Endothelial cell of umbilical vein (primary cell): ENCODE data around the gene ITGA1. TPM values are rescaled to one million over a fixed set of nuclear protein-coding genes. Genes with fewer than 3 reads are reported as not detected.

Experiments
- BruUV-seq: library from RNA; stranded (reverse); fragments of 400-500 nt; replicated peaks from 2 replicates; lab custom pipeline; 2021; lab: Mats Ljungman, UMichigan
- CTCF ChIA-PET: fragments of 300-600, 350-600 bp; sonication (Branson Sonifier 250); formaldehyde crosslinking; loops from one replicate; lab custom pipeline; 2021; ENCODE audit warnings: antibody characterized with exemption, inconsistent platforms; lab: Charles Lee
- POLR2A ChIA-PET: fragments of 300-600, 350-600 bp; sonication (Branson Sonifier 250); formaldehyde crosslinking; loops from one replicate; lab custom pipeline; 2021; ENCODE audit warnings: antibody characterized with exemption, inconsistent platforms; lab: Charles Lee
- DNase-seq: peaks from one replicate; pipeline ENCODE4 v3.0.0-alpha.2; 2011; ENCODE audit warnings: low read depth, low spot score
- FAIRE-seq: peaks from 2 replicates; lab custom pipeline; 2011; peaks lifted over from hg19 to GRCh38; lab: Jason Lieb, UNC
- H2AFZ ChIP-seq: 2 replicates; pipeline ENCODE4 v1.6.0; 2012; ENCODE audit warnings: low read depth, low read length, control low read depth, inconsistent platforms
- H3K27ac ChIP-seq: 2 replicates; pipeline ENCODE4 v1.5.1; 2011; ENCODE audit warnings: low read depth, mild to moderate bottlenecking, control low read depth, low read length, moderate library complexity; ENCODE audit not compliant: insufficient read depth
- H3K27me3 ChIP-seq, 2 experiments: 2 replicates each; pipeline versions ENCODE4 v1.6.0 to v1.6.1; 2011; ENCODE audit warnings: low read length in 2 of 2, mixed read lengths in 1 of 2; ENCODE audit not compliant: control insufficient read depth in 2 of 2, insufficient read depth in 2 of 2
- H3K36me3 ChIP-seq, 2 experiments: 2 replicates in 1 of 2; 3 replicates in 1 of 2; pipeline ENCODE4 v1.5.1; 2011; ENCODE audit warnings: low read length in 2 of 2, mild to moderate bottlenecking in 1 of 2, moderate library complexity in 1 of 2; ENCODE audit not compliant: control insufficient read depth in 2 of 2, insufficient read depth in 2 of 2; ENCODE audit errors: extremely low read depth in 1 of 2
- H3K4me1 ChIP-seq: 3 replicates; pipeline ENCODE4 v1.5.1; 2011; ENCODE audit warnings: mild to moderate bottlenecking, low read length; ENCODE audit not compliant: control insufficient read depth, insufficient read depth; ENCODE audit errors: extremely low read depth
- H3K4me2 ChIP-seq: 2 replicates; pipeline ENCODE4 v1.6.1; 2011; ENCODE audit warnings: low read length, control low read depth, mixed read lengths; ENCODE audit not compliant: insufficient read depth
- H3K4me3 ChIP-seq, 3 experiments: fragments of 200-600 bp in 1 of 3; sonication (generic), shearing (Covaris generic) in 1 of 3; replicated peaks in 1 of 3; 2 replicates each; pipeline ENCODE4 v1.5.1; 2011 to 2016; ENCODE audit warnings: control low read depth in 3 of 3, low read length in 3 of 3, mild to moderate bottlenecking in 2 of 3, inconsistent platforms in 1 of 3, low read depth in 1 of 3, moderate library complexity in 1 of 3; ENCODE audit not compliant: insufficient read depth in 1 of 3
- H3K79me2 ChIP-seq: 2 replicates; pipeline ENCODE4 v1.6.0; 2012; ENCODE audit warnings: low read length, inconsistent platforms; ENCODE audit not compliant: control insufficient read depth, insufficient read depth
- H3K9ac ChIP-seq: replicated peaks from 2 replicates; pipeline ENCODE3; 2011; ENCODE audit warnings: low read length, control low read depth; ENCODE audit not compliant: insufficient read depth; ENCODE audit errors: extremely low read depth
- H3K9me1 ChIP-seq: replicated peaks from 3 replicates; pipeline ENCODE4 v1.6.0; 2011; ENCODE audit warnings: mild to moderate bottlenecking, low read length; ENCODE audit not compliant: control insufficient read depth, insufficient read depth; ENCODE audit errors: extremely low read depth
- H3K9me3 ChIP-seq: replicated peaks from 2 replicates; pipeline ENCODE4 v1.5.1; 2012; ENCODE audit warnings: low read length, inconsistent platforms; ENCODE audit not compliant: control insufficient read depth, insufficient read depth
- H4K20me1 ChIP-seq: replicated peaks from 2 replicates; pipeline ENCODE3; 2011; ENCODE audit warnings: mild to moderate bottlenecking, low read length; ENCODE audit not compliant: control insufficient read depth, insufficient read depth; ENCODE audit errors: extremely low read depth
- EZH2 ChIP-seq: IDR thresholded peaks from 2 replicates; pipeline ENCODE4 v1.6.1; 2012; ENCODE audit warnings: borderline replicate concordance, low read depth, mild to moderate bottlenecking, moderate library complexity, low read length, inconsistent platforms; ENCODE audit not compliant: severe bottlenecking
- GATA2 ChIP-seq: IDR thresholded peaks from 2 replicates; pipeline ENCODE4 v1.7.0; 2011; ENCODE audit warnings: low read depth, mild to moderate bottlenecking, moderate library complexity, mixed read lengths, low read length; ENCODE audit not compliant: insufficient read length, insufficient read depth
- JUN ChIP-seq: IDR thresholded peaks from 2 replicates; pipeline ENCODE4 v1.6.1; 2011; ENCODE audit warnings: borderline replicate concordance, low read depth; ENCODE audit not compliant: insufficient read length, insufficient read depth
- POLR2A ChIP-seq: IDR thresholded peaks from 2 replicates; pipeline ENCODE4 v1.6.1; 2012; ENCODE audit warnings: low read depth, mild to moderate bottlenecking, control low read depth, low read length
- POLR2AphosphoS5 ChIP-seq: IDR thresholded peaks from 2 replicates; pipeline ENCODE4 v1.6.1; 2012; ENCODE audit warnings: low read depth, mild to moderate bottlenecking, control low read depth, low read length, moderate library complexity; ENCODE audit not compliant: insufficient read depth
- dilution Hi-C: fragments of 300-500 bp; cut with MboI; formaldehyde crosslinking; loops from one replicate; pipeline ENCODE4 v1.15.0; 2019; ENCODE audit warnings: low sequenced_read_pairs; ENCODE audit not compliant: extremely low pct_ligation_motif_present
- intact Hi-C: fragments of 100-400 bp; cut with micrococcal nuclease; formaldehyde crosslinking; loops from one replicate; pipeline ENCODE4 v1.10.0; 2022
- polyA plus RNA-seq, 4 experiments: library from polyadenylated mRNA; depleted of rRNA in 3 of 4; stranded (reverse) in 3 of 4; unstranded in 1 of 4; fragments of >200 nt; gene quantifications; 2 replicates each; pipeline versions ENCODE4 v1.2.1 to v1.2.3, GENCODE V29; 2011 to 2012; ENCODE audit warnings: missing spikeins in 1 of 4
- total RNA-seq: library from RNA; stranded (reverse); gene quantifications from 2 replicates; pipeline ENCODE4 v1.2.3, GENCODE V29; 2021
- TF ChIP-seq, protein P1 (sequence below), 2 donors: IDR thresholded peaks; 1 replicate in 1 of 2; 2 replicates in 1 of 2; pipeline ENCODE4 v1.5.1; 2011; ENCODE audit warnings: low read length in 2 of 2, mild to moderate bottlenecking in 2 of 2, moderate library complexity in 2 of 2, control low read depth in 1 of 2, inconsistent platforms in 1 of 2, low read depth in 1 of 2; ENCODE audit not compliant: insufficient read depth in 1 of 2; ENCODE audit errors: extremely low read depth in 1 of 2
- TF ChIP-seq, protein P2 (sequence below): IDR thresholded peaks from 2 replicates; pipeline ENCODE4 v1.6.1; 2011; ENCODE audit not compliant: insufficient read depth, insufficient read length

Gene ITGA1
- total and polyA plus RNA-seq, 2 donors (not counting 3 experiments of a cell fraction or from before 2014, with no cell fraction given): 0.65 to 1.9 TPM

DNA sequence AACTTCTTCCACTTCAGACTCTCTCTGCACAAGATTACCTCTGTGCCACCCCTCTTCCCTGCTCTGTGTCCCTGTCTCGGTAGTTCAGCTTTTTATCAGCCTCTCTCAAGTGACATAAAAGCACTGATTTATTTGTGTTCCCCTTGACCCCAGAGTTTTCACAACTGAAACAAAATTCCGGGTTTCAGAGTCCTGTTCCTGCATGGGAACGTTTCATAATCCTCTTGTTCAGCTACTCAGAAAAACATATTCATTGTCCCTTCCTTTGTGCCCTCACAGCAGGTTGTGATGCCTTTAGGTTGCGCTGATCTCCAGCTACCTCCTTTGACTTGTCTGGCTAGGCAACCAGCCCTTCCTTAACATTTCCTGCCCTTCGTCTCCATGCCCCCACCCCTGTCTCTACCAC lies 13.7 kb upstream of the ITGA1 start:
- no peaks in the 10 kb centered on the region for H3K27me3 ChIP-seq
- intact Hi-C loops (no loop called here), dilution Hi-C loops (no loop called here)
- H3K4me2 ChIP-seq: no peak overlapping the region
- H3K4me3 ChIP-seq: no peak overlapping the region
- no peaks in the 10 kb centered on the region for H3K79me2 ChIP-seq
- POLR2A ChIA-PET: no interaction called here
- FAIRE-seq (no peak), DNase-seq (peak; percentile 3)
- CTCF ChIA-PET: interaction anchor here (1.0 to 1.2 kb wide), 2 partner anchors 20 to 83 kb away, joined by 3 read pairs; no protein-coding TSS in a partner anchor
- no TSS peak for BruUV-seq
- no peak overlapping the region for H3K27ac ChIP-seq
- TF ChIP-seq, protein P1, sequence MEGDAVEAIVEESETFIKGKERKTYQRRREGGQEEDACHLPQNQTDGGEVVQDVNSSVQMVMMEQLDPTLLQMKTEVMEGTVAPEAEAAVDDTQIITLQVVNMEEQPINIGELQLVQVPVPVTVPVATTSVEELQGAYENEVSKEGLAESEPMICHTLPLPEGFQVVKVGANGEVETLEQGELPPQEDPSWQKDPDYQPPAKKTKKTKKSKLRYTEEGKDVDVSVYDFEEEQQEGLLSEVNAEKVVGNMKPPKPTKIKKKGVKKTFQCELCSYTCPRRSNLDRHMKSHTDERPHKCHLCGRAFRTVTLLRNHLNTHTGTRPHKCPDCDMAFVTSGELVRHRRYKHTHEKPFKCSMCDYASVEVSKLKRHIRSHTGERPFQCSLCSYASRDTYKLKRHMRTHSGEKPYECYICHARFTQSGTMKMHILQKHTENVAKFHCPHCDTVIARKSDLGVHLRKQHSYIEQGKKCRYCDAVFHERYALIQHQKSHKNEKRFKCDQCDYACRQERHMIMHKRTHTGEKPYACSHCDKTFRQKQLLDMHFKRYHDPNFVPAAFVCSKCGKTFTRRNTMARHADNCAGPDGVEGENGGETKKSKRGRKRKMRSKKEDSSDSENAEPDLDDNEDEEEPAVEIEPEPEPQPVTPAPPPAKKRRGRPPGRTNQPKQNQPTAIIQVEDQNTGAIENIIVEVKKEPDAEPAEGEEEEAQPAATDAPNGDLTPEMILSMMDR (IDR thresholded peaks at IDR 0.05; ENCODE audit: extremely low read depth in 1 of 2, insufficient read depth in 1 of 2, low read depth in 1 of 2, low read length in 2 of 2): no peak
- TF ChIP-seq EZH2: no peak
- TF ChIP-seq POLR2AphosphoS5: no peak
- TF ChIP-seq GATA2: no peak
- TF ChIP-seq POLR2A: no peak
- TF ChIP-seq, protein P2, sequence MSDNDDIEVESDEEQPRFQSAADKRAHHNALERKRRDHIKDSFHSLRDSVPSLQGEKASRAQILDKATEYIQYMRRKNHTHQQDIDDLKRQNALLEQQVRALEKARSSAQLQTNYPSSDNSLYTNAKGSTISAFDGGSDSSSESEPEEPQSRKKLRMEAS: no peak
- no peak for TF ChIP-seq JUN
- H3K9ac ChIP-seq: no peak overlapping the region
- no peaks in the 10 kb centered on the region for H3K9me1 ChIP-seq
- H3K36me3 ChIP-seq: no peaks in the 10 kb centered on the region
- H3K9me3 ChIP-seq: no peaks in the 10 kb centered on the region
- no peak overlapping the region for H2AFZ ChIP-seq
- H4K20me1 ChIP-seq: no peaks in the 10 kb centered on the region
- H3K4me1 ChIP-seq: no peaks in the 10 kb centered on the region
